Prostate gland (tissue), 2 donors: ENCODE measurements around the gene PTRH1. TPM values are rescaled to one million over a fixed set of nuclear protein-coding genes. Genes with fewer than 3 reads are reported as not detected.

Experiments
- DNase-seq: peaks from one replicate; pipeline ENCODE4 v3.0.0-alpha.2; 2019; ENCODE audit warnings: low spot score
- H3K27ac ChIP-seq, 2 donors: fragments of 200-600 bp; sonication (generic); 2 replicates each; pipeline ENCODE4 v1.5.1; 2017 to 2019
- H3K27me3 ChIP-seq: fragments of 200-600 bp; sonication (generic); replicated peaks from 2 replicates; pipeline ENCODE4 v1.5.1; 2019; ENCODE audit not compliant: insufficient read depth
- H3K36me3 ChIP-seq, 2 donors: fragments of 200-600 bp; sonication (generic); 1 replicate in 1 of 2; 2 replicates in 1 of 2; pipeline versions ENCODE4 v1.5.1 to v1.8.1; 2017 to 2019
- H3K4me1 ChIP-seq: fragments of 200-600 bp; sonication (generic); replicated peaks from 2 replicates; pipeline ENCODE4 v1.5.1; 2019
- H3K4me3 ChIP-seq, 2 donors: fragments of 200-600 bp; sonication (generic); 2 replicates each; pipeline ENCODE4 v1.5.1; 2017 to 2019
- H3K9me3 ChIP-seq: fragments of 200-600 bp; sonication (generic); 2 replicates; pipeline ENCODE4 v1.5.1; 2017
- POLR2A ChIP-seq: fragments of 450-650 bp; IDR thresholded peaks from one replicate; pipeline ENCODE4 v1.6.1; 2016; ENCODE audit warnings: antibody characterized with exemption, mild to moderate bottlenecking
- POLR2AphosphoS5 ChIP-seq: sonication (generic); formaldehyde crosslinking; IDR thresholded peaks from one replicate; pipeline ENCODE4 v1.6.1; 2017; ENCODE audit warnings: antibody characterized with exemption
- WGBS: methylation state at CpG from one replicate; pipeline ENCODE4 v1.1.5; 2018; 5-methylcytosine and 5-hydroxymethylcytosine counted together
- intact Hi-C: fragments of 100-400 bp; cut with DNase I; formaldehyde crosslinking; loops from one replicate; pipeline ENCODE4 v1.14.2; 2022
- total RNA-seq, 2 donors: library from RNA; depleted of rRNA; stranded (reverse); fragments of >200 nt; gene quantifications; one replicate each; pipeline ENCODE4 v1.1.0, GENCODE V29; 2016
- TF ChIP-seq, protein P1 (sequence below), 4 experiments: fragments of 200-600 bp in 2 of 4; fragments of 450-650 bp in 2 of 4; sonication (generic) in 2 of 4; IDR thresholded peaks; 1 replicate in 3 of 4; 2 replicates in 1 of 4; pipeline ENCODE4 v1.5.1; 2016 to 2019; ENCODE audit warnings: antibody characterized with exemption in 4 of 4, mild to moderate bottlenecking in 2 of 4, moderate library complexity in 2 of 4

Gene PTRH1
- total RNA-seq, 2 donors from 2014 or later = 25.4 to 28.6 TPM

- no peaks in the 10 kb centered on the region for H3K9me3 ChIP-seq
- H3K4me3 ChIP-seq = no peak overlapping the region
- WGBS = 95% methylated on average over 9 of the region's 9 CpGs
- H3K36me3 ChIP-seq = peaks cover 0 to 8% of the 10 kb centered on the region in 2 donors
- no peak overlapping the region for H3K27ac ChIP-seq
- DNase-seq = no peak
- H3K27me3 ChIP-seq = no peaks in the 10 kb centered on the region
- TF ChIP-seq POLR2AphosphoS5 = no peak
- no peak for TF ChIP-seq POLR2A
- TF ChIP-seq, protein P1, sequence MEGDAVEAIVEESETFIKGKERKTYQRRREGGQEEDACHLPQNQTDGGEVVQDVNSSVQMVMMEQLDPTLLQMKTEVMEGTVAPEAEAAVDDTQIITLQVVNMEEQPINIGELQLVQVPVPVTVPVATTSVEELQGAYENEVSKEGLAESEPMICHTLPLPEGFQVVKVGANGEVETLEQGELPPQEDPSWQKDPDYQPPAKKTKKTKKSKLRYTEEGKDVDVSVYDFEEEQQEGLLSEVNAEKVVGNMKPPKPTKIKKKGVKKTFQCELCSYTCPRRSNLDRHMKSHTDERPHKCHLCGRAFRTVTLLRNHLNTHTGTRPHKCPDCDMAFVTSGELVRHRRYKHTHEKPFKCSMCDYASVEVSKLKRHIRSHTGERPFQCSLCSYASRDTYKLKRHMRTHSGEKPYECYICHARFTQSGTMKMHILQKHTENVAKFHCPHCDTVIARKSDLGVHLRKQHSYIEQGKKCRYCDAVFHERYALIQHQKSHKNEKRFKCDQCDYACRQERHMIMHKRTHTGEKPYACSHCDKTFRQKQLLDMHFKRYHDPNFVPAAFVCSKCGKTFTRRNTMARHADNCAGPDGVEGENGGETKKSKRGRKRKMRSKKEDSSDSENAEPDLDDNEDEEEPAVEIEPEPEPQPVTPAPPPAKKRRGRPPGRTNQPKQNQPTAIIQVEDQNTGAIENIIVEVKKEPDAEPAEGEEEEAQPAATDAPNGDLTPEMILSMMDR (IDR thresholded peaks at IDR 0.05) = no peak
- intact Hi-C loops = no loop called here
- no peaks in the 10 kb centered on the region for H3K4me1 ChIP-seq
These were observed 34.6 kb downstream of the PTRH1 start for GRCh38 chr9:127680846-127681245.

- Histone ChIP-seq H3K36me3 (peaks cover 0 to 8% of the 10 kb centered on the region in 2 donors), H3K27ac (no peak overlapping the region), H3K4me3 (no peak overlapping the region), H3K4me1 (no peaks in the 10 kb centered on the region), H3K9me3 (no peaks in the 10 kb centered on the region), H3K27me3 (no peaks in the 10 kb centered on the region)
- intact Hi-C loops = no loop called here
- 88% methylated on average over 11 of the region's 11 CpGs for WGBS
- DNase-seq = no peak
- TF ChIP-seq, protein P1 (IDR thresholded peaks at IDR 0.05) = no peak
- TF ChIP-seq POLR2A (no peak), POLR2AphosphoS5 (no peak)
These were observed 35.2 kb downstream of the PTRH1 start for GRCh38 chr9:127680226-127680625.

DNA sequence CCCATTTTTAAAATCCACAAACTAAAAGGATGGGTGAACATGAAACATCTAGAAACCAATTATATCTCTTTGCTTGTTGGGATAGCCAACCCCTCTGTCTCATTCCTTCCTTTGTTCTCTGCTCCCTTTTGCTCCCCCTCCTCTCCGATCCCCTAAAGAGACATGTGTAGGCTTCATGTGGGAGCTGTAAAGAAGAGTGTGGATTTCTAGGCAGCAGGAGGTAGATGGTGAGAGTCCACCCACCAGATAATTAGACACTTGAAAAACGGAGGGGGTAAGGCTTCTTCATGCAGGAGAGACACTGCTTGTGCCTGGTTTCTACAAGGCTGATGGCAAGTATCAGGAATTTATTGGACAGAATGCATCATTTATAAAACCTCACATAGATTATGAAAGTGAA, 36.0 kb downstream of the PTRH1 start:
- no peak for DNase-seq
- no peaks in the 10 kb centered on the region for H3K4me1 ChIP-seq
- intact Hi-C loops = no loop called here
- no peaks in the 10 kb centered on the region for H3K9me3 ChIP-seq
- peaks cover 0 to 8% of the 10 kb centered on the region in 2 donors for H3K36me3 ChIP-seq
- WGBS = 80% methylated on average over 2 of the region's 2 CpGs
- H3K27ac ChIP-seq = no peak overlapping the region
- no peak overlapping the region for H3K4me3 ChIP-seq
- TF ChIP-seq POLR2AphosphoS5 (no peak), POLR2A (no peak)
- TF ChIP-seq, protein P1 (IDR thresholded peaks at IDR 0.05) = no peak
- no peaks in the 10 kb centered on the region for H3K27me3 ChIP-seq

GRCh38 chr9:127676638-127677037, 38.8 kb downstream of the PTRH1 start:
- Histone ChIP-seq H3K4me1 (no peaks in the 10 kb centered on the region), H3K27me3 (no peaks in the 10 kb centered on the region), H3K36me3 (no peaks in the 10 kb centered on the region), H3K9me3 (no peaks in the 10 kb centered on the region), H3K27ac (no peak overlapping the region), H3K4me3 (no peak overlapping the region)
- no peak for DNase-seq
- intact Hi-C loops = no loop called here
- 85% methylated on average over 12 of the region's 12 CpGs for WGBS
- TF ChIP-seq, protein P1 (IDR thresholded peaks at IDR 0.05) = no peak
- TF ChIP-seq POLR2A = no peak
- no peak for TF ChIP-seq POLR2AphosphoS5

GRCh38 chr9:127673234-127673633, 42.2 kb downstream of the PTRH1 start:
- Histone ChIP-seq H3K27ac (no peak overlapping the region), H3K4me1 (no peaks in the 10 kb centered on the region), H3K4me3 (no peak overlapping the region), H3K9me3 (no peaks in the 10 kb centered on the region), H3K27me3 (no peaks in the 10 kb centered on the region), H3K36me3 (no peaks in the 10 kb centered on the region)
- no peak for TF ChIP-seq POLR2AphosphoS5
- TF ChIP-seq POLR2A = no peak
- TF ChIP-seq, protein P1 (IDR thresholded peaks at IDR 0.05) = no peak
- intact Hi-C loops = no loop called here
- no peak for DNase-seq
- 84% methylated on average over 7 of the region's 7 CpGs for WGBS
